GM19239 (cell line): ENCODE results near the gene SPINK9.

ENCODE experiments used
- DNase-seq: peaks from one replicate; pipeline ENCODE4 v3.0.0; 2011; ENCODE audit warnings: low spot score; ENCODE audit not compliant: insufficient read length
- FAIRE-seq: peaks from 2 replicates; lab custom pipeline; 2011; peaks lifted over from hg19 to GRCh38; lab: Jason Lieb, UNC

SPINK9 gene

DNA sequence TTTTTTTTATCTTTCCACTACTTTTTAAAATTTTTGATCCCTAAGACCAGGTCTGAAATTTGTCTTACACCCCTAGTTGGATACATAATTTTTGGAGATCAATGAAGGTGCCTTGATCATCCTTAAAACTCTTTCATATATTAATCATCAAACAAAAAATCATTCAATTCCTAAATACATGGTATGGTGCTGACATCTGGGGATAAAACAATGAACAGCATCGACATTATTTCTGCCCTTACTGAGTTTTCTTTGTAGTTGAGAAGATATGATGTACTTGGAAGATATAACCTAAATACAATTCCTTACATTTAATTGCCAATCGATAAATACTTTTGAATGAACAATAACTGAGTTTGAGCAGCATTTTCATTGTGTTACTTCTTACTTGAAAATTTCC lies 18.3 kb downstream of the SPINK9 start:
- FAIRE-seq, result no peak
- DNase-seq, result no peak

DNA sequence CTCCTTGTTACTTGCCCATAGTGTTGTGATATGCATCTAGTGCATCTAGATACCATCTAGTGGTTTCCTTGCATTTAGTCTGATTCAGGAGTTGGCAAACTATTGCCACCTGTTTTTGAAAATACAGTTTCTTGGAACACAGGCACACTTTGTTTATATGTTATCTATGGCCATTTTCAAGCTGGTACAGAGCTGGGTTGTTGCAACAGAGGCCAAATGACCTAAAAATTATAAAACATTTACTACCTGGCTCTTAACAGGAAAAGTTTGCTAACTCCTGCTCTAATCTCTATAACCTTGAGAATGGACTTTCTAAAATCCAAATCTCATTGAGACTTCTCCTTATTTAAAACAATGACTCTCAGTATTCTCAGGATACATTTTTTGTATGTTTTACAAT lies 29.0 kb downstream of the SPINK9 start:
- DNase-seq (no peak), FAIRE-seq (no peak)

DNA sequence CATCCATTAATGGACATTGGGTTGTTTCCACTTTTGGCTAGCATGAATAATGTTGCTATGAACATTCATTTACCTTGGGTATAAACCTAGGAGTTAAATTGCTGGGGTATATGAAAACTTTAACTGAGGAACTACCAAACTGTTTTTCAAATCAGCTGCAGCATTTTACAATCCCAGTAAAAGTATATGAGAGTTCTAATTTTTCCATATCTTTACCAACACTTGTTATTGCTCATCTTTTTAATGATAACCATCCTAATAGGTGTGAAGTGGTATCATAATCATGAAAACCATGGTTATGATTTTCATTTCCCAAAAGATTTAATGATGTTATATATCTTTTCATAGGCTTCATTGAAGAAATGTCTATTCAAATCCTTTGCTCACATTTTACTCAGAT lies 32.9 kb downstream of the SPINK9 start:
- DNase-seq, result no peak
- no peak for FAIRE-seq

DNA sequence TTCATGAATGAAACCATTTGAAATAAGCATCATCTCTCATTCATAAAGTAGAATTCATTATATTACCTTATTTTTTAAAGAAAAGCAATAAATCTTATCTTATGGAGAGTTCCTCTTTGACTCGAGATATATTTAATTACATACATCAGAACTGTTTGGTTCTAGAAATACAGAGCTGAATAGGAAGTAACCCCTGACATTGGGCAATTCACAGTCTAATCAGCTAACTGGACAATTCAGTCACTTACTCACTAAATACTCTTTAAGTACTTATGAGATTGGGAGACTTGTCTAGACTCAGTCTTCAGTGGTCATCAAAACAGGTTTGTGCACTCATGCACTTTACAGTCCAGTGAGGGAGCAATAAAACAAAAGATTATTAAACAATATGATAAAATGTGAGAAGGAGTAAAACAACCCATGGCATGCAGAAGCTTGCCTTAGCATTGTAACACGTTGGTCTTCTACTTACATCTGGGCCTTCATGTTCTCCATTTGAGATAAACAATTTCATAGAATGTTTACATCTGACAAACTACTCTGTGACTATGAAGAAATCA lies 36.9 kb downstream of the SPINK9 start:
- FAIRE-seq, result no peak
- no peak for DNase-seq

DNA sequence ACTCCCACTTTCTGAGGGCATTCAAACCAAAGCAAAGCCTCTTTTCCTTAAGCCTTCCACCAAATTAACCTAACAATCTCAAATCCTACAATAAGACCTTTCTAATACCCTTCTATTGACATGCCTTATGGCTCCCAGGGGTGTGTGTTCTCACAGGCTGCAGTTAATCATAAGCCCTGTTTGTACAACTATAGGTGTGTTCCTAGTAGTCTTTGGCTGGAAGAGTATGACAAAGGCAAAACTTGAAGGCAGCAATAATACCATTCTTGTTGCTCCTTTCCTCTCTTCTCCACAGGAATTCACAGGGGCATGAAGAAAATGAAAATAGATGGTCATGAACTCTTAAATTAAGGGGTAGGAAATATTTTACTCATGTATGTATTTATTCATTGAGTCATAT lies 37.5 kb downstream of the SPINK9 start:
- DNase-seq, result no peak
- FAIRE-seq, result no peak

DNA sequence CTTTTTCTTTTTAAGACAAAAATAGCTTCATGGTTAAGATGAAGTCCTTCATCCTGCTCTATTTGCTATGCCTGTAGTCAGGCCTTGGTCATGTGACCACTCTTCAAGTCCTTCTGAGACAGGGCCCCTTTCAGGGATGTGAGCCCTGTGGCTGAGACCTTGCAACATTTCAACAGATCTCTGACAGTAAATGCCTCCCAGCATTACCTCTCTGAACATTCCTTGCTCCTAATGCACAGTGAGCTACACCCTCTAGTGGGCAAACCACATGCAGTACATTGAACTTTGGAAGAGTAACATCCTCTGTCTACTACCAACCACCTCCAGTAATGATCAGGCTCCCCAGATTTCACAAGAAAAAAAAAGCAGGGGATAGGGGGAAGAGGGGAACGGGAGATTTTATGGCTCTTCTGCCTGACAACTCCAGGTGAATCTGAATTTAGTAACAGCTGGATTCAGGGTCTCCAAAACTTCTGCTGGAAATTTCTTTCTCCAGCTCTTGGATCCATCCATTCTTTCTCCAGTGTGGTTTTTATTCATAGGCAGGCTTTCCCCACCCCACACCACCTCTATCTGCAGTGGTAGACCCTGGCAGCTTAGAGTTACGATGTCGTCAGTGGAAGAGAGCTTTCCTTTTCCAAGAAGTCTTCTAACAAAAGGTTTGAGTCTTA lies 39.5 kb downstream of the SPINK9 start:
- DNase-seq (no peak), FAIRE-seq (no peak)

DNA sequence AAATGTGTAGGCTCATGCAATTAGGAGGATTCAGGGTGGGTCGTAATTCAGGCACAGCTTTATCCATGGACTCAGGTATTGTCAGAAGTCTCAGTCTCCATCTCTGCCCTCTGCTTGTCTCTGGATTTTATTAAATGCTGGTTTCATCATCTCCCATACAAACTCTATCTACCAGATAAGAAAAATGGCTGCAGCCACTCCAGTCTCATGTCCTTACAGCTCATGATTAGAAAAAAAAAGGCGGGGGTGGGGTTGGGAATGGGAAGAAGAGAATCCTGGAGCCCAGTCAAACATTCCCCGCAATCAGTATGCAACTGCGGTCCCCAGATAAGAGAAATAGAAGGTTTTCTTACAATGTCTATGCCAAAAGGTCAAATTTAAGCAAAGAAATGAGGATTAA lies 40.8 kb downstream of the SPINK9 start:
- no peak for FAIRE-seq
- DNase-seq, result no peak

DNA sequence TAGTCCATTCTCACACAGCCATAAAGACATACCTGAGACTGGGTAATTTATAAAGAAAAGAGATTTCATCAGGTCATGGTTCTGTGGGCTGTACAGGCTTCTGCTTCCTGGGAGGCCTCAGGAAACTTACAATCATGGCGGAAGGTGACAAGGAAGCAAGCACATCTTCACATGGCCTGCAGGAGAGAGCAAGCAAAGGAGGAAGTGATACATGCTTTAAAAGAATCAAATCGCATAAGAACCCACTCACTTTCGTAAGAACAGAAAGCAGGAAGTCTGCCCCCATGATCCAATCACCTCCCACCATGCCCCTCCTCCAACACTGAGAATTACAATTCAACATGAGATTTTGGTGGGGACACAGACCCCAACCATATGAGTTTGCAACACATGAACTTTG lies 43.3 kb downstream of the SPINK9 start:
- FAIRE-seq, result no peak
- DNase-seq, result no peak

DNA sequence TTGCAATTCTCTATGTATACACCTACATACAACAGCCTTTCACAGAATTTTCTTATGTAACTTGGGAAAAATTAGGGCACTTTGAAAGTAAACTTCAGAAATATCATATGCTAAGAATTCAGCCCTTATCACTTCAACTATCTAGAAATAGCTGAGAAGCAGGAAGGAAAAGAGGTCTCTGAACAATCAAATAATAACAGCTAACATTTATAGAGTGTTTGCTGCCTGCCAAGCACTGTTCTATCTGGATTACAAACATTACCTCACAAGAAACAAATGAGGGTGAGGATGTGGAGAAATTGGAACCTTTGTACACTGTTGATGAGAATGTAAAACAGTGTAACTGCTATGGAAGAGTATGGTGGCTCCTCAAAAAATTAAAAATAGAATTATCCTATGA lies 44.0 kb downstream of the SPINK9 start:
- no peak for FAIRE-seq

DNA sequence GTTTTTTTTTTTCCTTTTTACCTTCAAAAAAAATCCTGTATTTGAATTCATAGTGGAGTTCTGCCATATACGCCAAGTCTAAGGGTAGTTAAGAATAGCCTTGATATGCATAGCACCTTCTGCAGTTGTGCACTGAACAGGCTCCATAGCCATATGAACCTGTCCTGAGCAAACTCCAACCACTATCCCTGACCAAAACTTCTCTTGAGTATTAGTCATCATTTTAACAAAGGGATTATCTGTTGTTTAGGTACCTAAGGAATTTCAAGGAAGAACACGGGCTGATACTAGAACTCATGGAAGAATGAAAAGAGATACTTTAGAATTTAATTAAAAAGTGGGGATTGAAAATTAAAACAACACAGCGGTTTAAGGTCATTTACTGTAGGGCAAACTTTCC lies 46.5 kb downstream of the SPINK9 start:
- FAIRE-seq (no peak), DNase-seq (no peak)

More for the DNA sequence above, 44.0 kb downstream of the SPINK9 start:
- DNase-seq, result no peak

DNA sequence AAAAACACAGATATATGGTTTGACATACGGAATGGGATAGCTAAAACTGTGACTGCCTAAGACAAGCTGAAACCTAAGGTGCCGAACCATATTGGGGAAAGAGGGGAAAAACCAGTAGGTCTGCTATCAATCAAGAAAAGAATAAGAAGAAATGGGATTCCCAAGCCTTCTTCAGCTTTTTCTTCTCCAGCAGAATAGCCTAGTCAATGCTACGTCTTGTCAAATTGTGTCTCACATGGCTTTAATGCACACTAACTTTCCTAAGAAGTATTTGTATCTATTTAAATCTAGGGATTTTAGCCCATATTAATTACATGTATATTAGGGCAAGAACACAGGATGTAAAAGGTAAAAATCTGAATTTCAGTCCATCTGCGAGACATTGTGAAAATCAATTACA lies 47.6 kb downstream of the SPINK9 start:
- DNase-seq, result no peak
- FAIRE-seq, result no peak

DNA sequence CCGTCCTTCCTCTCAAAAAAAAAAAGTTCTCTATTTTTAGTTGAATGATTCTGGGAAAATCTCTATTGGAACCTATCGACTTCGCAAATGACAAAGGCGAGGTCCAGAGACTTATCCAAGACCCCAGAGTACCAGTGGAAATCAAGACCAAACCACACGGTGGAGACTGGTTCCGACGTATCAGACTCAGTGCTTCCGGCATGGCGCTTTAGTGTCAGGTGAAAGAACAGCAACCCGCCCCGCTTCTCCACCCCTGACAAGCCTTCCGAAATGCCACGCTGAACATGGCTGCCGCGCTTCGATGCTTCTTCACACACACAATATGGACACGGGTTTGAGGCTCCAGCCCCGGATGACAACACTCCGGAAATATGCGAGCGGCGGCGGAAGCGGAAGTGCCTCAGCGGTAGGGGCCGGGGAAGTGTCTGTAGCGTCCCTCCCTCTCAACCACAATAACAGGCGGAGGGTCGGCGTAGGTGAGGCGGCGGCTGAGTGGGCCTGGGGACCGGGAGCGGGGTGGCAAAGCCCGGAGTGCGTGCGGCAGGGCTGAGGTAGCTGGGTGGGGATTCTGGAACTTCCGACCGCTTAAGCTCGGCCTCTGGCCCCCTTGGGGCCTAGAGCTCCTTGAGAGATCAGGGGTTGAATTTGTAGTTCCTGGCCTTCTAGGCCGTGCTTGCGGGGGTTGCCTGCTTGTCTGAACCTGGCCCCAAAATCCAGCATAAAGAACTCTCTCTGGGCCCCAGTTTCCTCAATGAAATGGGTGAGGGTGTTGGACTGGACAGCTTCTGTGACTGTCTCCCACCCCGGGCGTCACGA lies 48.4 kb downstream of the SPINK9 start, which contains the start of gene FBXO38:
Gene FBXO38, plus strand, starts transcription at position 395 of the 816 bp plus-strand sequence. CDS start 10,819 bp downstream, outside the sequence.
- FAIRE-seq, result peak; percentile 99
- peak; percentile 75 for DNase-seq

DNA sequence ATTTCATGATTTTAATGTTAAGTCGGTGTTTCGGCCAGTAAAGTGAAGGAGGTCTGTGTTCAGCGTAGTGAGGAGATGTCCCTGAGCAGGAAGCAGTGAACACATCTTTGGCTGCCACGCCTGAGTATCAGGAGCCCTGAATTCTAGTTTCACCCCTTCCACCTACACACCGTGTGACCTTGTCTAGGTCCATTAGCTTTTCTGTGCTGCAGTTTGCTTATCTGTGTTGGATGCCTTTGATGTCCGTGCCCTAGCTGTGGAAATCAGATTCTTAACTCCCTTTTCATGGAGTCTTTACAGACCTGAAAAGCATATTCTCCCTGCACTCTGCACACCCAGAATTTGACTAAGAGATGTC lies 49.0 kb downstream of the SPINK9 start:
- DNase-seq (no peak), FAIRE-seq (no peak)

DNA sequence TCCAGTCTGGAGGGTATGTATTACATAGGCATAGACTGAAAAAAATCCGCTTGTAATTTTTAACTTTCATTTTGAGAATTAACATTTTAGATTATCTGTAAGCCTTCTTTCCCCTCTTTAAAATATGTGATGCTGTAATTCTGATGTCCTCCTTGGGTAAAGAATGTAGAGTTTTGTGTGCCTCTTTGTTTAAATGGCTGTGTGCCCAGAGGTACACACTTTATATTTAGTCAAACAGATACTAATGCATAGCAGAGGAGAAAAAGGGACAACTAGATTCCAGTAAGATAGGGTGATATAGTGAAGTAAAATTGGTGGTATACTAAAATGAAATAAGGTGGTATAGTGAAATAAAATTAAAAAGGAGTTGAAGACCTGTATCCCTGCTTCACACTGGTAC lies 49.7 kb downstream of the SPINK9 start:
- DNase-seq, result no peak
- FAIRE-seq, result peak; percentile 8

DNA sequence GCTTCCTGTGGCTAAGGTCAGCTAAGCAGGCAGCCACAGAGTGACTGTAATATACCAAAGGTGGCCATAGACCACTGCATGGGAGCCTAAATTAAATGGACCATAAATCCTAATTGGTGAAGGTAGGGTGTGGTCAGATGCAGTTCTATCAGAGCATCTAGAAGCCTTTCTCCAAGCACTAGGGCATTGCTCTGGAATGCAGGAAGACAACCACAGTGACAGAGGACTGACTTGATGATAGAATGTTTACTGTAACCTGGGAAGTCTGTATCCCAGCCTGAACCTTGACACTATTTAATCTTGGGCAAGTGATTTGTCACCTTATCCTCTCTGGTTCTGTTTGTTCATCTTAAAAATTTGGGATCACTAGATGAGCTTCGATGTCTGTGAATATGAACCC lies 50.7 kb downstream of the SPINK9 start:
- DNase-seq (no peak), FAIRE-seq (no peak)

DNA sequence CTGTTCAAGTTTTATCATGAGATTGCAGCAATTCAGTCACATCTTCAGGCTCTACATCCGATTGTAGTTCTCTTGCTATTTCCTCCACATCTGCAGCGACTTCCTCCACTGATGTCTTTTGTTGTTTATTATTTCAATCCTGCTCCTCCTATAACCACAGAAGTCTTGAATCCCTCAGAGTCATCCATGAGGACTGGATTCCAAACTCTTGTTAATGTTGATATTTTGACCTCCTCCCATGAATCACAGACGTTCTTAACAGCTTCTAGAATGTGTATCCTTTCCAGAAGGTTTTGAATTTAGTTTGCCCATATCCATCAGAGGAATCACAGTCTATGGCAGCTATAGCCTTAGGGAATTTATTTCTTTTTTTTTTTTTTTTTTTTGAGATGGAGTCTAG lies 52.0 kb downstream of the SPINK9 start:
- no peak for FAIRE-seq
- DNase-seq, result no peak

DNA sequence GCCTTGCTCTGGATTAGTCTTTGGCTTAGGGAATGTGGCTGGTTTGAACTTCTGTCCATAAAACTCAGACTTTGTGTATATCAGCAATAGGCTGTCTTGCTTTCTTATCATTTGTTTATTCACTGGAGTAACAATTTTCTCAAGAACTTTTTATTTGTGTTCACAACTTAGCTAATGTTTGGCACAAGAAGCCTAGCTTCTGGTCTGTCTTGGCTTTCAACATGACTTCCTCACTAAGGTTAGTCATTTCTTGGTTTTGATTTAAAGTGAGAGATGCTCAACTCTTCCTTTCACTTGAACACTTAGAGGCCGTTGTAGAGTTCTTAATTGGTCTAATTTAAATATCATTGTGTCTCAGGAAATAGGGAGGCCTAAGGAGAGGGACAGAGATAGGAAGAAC lies 53.3 kb downstream of the SPINK9 start:
- no peak for DNase-seq
- no peak for FAIRE-seq
